Kidney capillary endothelial cell (primary cell): ENCODE data around the gene CUX1.

ENCODE experiments used
- DNase-seq: peaks from one replicate; pipeline ENCODE4 v3.0.0-alpha.2; 2018; ENCODE audit warnings: low spot score

Gene CUX1

GRCh38 chr7:101896316-101896715, 78.9 kb downstream of the CUX1 start:
- no peak for DNase-seq

- no peak for DNase-seq
Observed at GRCh38 chr7:101896941-101897340, 79.5 kb downstream of the CUX1 start.

- no peak for DNase-seq
Observed at GRCh38 chr7:101898106-101898505, 80.7 kb downstream of the CUX1 start.

- no peak for DNase-seq
Observed at GRCh38 chr7:101899616-101900015, 82.2 kb downstream of the CUX1 start.

GRCh38 chr7:101900103-101900502, 82.7 kb downstream of the CUX1 start:
- no peak for DNase-seq

GRCh38 chr7:101901661-101902491, 84.5 kb downstream of the CUX1 start:
- no peak for DNase-seq

- no peak for DNase-seq
Observed at GRCh38 chr7:101902680-101903514, 85.5 kb downstream of the CUX1 start.

- DNase-seq, result no peak
Observed at GRCh38 chr7:101903515-101903868, 86.1 kb downstream of the CUX1 start.

- DNase-seq, result no peak
Observed at GRCh38 chr7:101904019-101904418, 86.6 kb downstream of the CUX1 start.

GRCh38 chr7:101905203-101905865, 87.9 kb downstream of the CUX1 start:
- no peak for DNase-seq

GRCh38 chr7:101906291-101907240, 89.1 kb downstream of the CUX1 start:
- DNase-seq, result no peak

GRCh38 chr7:101910991-101911799, 93.8 kb downstream of the CUX1 start:
- no peak for DNase-seq

- no peak for DNase-seq
Observed at GRCh38 chr7:101911800-101912715, 94.6 kb downstream of the CUX1 start.

- DNase-seq, result no peak
Observed at GRCh38 chr7:101912716-101913110, 95.3 kb downstream of the CUX1 start.

- DNase-seq, result no peak
Observed at GRCh38 chr7:101913247-101913721, 95.9 kb downstream of the CUX1 start.

- DNase-seq, result no peak
Observed at GRCh38 chr7:101913851-101914250, 96.4 kb downstream of the CUX1 start.

- DNase-seq, result no peak
Observed at GRCh38 chr7:101915000-101915399, 97.6 kb downstream of the CUX1 start.

GRCh38 chr7:101916041-101916800, 98.8 kb downstream of the CUX1 start:
- DNase-seq, result no peak

GRCh38 chr7:101916876-101917275, 99.5 kb downstream of the CUX1 start:
- no peak for DNase-seq
